Measurements from ENCODE around the gene DDB1.

DNA sequence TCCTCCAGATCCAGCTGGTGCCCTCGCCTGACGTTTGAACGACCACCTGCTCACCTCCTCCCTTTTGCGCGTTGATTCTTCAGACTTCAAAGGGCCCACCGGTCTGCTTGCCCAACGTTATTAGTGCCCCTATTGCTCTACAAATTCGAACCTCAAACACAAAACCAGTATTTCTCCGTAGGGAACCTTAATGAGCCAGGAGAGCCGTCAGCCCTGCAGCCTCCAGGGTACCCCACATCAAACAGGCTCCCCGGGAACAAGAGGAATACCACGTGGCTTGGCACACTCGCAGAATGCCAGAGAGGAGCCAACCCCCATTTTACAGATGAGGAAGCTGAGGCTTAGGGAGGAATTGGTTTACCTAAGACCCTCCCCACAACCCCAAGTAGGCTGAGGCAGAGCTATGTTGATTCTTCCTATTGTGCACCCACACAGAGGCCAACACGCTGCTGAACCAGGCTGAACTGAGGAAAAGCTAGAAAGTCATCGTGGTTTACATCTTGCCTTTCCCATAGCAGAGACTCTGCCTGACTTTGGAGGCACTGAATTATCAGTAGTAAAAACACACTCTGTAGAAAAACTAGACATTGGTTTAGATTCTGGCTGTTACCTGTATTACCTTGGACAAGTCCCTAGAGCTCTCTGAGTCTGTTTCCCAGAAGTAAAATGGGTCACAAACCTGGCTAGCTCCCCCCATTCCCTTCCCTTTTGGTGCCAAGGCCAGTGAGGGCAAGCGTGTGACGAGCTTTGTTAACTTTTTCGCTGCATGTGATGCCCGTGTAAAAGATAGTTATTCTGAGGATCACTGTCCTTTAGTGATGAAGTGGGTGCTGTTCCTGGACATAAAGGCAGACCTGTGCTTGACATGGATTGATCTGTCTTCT is 887 bp upstream of the DDB1 start:
- TF ChIP-seq, protein P1, sequence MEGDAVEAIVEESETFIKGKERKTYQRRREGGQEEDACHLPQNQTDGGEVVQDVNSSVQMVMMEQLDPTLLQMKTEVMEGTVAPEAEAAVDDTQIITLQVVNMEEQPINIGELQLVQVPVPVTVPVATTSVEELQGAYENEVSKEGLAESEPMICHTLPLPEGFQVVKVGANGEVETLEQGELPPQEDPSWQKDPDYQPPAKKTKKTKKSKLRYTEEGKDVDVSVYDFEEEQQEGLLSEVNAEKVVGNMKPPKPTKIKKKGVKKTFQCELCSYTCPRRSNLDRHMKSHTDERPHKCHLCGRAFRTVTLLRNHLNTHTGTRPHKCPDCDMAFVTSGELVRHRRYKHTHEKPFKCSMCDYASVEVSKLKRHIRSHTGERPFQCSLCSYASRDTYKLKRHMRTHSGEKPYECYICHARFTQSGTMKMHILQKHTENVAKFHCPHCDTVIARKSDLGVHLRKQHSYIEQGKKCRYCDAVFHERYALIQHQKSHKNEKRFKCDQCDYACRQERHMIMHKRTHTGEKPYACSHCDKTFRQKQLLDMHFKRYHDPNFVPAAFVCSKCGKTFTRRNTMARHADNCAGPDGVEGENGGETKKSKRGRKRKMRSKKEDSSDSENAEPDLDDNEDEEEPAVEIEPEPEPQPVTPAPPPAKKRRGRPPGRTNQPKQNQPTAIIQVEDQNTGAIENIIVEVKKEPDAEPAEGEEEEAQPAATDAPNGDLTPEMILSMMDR (IDR thresholded peaks at IDR 0.05 in 4 of 5, conservative IDR thresholded peaks at IDR 0.05 in 1 of 5) = peak in 1 of 5 experiments; percentile 5
- TF ChIP-seq POLR2A (IDR thresholded peaks at IDR 0.05) = no peak

All from gastrocnemius medialis (tissue), 4 donors.